ENCODE data around the gene EMC6. TPM values are rescaled to one million over a fixed set of nuclear protein-coding genes. Genes with fewer than 3 reads are reported as not detected.
A peak's percentile ranks its signal among the peaks of the same experiment; 100 is the strongest.

The EMC6 gene
- polyA plus RNA-seq, 1 of the 3 experiments (the other 2 are of a cell fraction): 56.6 TPM

DNA sequence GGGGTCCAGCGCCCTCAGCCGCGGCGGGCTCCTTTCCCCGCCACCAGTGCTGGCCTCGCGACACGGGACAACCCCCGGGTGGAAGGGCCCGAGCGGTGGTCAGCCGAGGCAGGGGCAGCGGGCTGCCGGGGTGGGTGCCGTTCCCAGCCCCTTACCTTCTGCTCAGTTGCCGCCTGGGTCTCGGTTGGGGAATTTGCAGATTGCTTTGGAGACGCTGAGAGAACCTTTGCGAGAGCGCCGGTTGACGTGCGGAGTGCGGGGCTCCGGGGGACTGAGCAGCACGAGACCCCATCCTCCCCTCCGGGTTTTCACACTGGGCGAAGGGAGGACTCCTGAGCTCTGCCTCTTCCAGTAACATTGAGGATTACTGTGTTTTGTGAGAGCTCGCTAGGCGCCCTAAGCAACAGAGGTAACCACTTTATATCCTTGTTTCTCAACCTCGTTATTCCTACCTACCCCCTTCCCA, 31.7 kb upstream of the EMC6 start:
- POLR2A ChIA-PET: interaction anchor here (1.1 to 1.3 kb wide), 3 partner anchors 9 to 30 kb away, joined by 4 to 10 read pairs (median 5); partner anchors contain the start of gene TAX1BP3
- Histone ChIP-seq H2AFZ (ENCODE audit: low read depth) (peak overlapping the region; percentile 95; the same call in 1 of the 2 replicates), H3K9ac (peak overlapping the region; percentile 94), H4K20me1 (ENCODE audit: insufficient read depth) (no peaks in the 10 kb centered on the region), H3K4me2 (peak overlapping the region; percentile 95), H3K9me2 (no peaks in the 10 kb centered on the region), H3K9me3 (no peaks in the 10 kb centered on the region), H3K27me3 (ENCODE audit: insufficient read depth) (no peaks in the 10 kb centered on the region), H3K4me1 (ENCODE audit: control insufficient read depth in 1 of 2, insufficient read depth in 2 of 2, low read depth in 1 of 2, low read length in 1 of 2) (peaks cover 0 to 4% of the 10 kb centered on the region in 2 experiments; a peak in 1 of 4 replicates), H3K79me2 (ENCODE audit: insufficient read depth) (peaks cover 37% of the 10 kb centered on the region), H3K4me3 (ENCODE audit: low read depth in 2 of 2, low read length in 1 of 2) (peak overlapping the region; percentile 83 to 94), H3K36me3 (replicated peaks in 1 of 2; ENCODE audit: control insufficient read depth in 1 of 2, insufficient read depth in 2 of 2, low read length in 1 of 2) (no peaks in the 10 kb centered on the region), H3K27ac (ENCODE audit: low read depth in 2 of 2, low read length in 1 of 2) (peak overlapping the region in 1 of 2 experiments; percentile 97; a peak in 3 of 4 replicates), H3F3A (replicated peaks; ENCODE audit: insufficient read depth) (no peaks in the 10 kb centered on the region)
- no peak for DNase-seq
- CTCF ChIA-PET: interaction anchor here (1.1 to 1.6 kb wide), 4 partner anchors 10 to 43 kb away, joined by 3 to 8 read pairs (median 4); no protein-coding TSS in a partner anchor
- WGBS (ENCODE audit: low lambda C conversion rate): 2% methylated on average over 14 of the region's 31 CpGs
- TF ChIP-seq MXI1 (IDR thresholded peaks at IDR 0.05; ENCODE audit: low read depth, low read length): 0 out of 2 replicates have a peak, but pooled peaks have one; percentile 20
- no peak for TF ChIP-seq MEF2A (IDR thresholded peaks at IDR 0.05; ENCODE audit: borderline replicate concordance, low read depth)
- no peak for TF ChIP-seq EZH2phosphoT487 (IDR thresholded peaks at IDR 0.05; ENCODE audit: borderline replicate concordance, low read depth)
- peak; percentile 2; the same call in 1 of the 2 replicates for TF ChIP-seq ELF1 (IDR thresholded peaks at IDR 0.05)

DNA sequence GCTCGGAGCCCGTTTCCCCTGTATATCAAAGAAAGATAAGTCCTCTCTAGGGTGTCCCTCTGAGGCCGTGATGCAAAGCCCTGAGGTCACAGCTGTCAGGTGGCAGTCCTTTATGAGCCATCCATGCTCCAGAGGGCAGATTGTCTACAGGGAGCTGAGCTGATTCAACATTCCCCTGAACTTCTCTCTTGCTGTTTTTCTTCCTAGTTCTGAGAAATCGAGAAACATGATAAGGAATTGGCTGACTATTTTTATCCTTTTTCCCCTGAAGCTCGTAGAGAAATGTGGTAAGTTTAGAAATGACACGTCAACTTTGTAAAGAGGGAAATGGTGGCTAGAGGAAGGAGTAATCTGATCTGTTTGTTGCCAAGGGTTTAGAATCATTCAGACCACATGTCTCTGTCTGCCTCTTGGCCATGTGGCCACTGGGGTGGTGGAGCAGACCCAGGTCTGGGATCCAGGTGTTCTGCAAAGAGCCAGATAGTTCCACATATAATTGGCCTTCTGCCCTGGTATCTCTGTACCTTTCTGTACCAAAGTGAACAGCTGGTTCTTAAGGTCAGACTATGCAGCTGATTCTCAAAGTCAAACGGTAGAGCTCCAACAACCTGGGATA, 28.5 kb upstream of the EMC6 start:
- H4K20me1 ChIP-seq (ENCODE audit: insufficient read depth): no peaks in the 10 kb centered on the region
- no peaks in the 10 kb centered on the region for H3K27me3 ChIP-seq (ENCODE audit: insufficient read depth)
- no peak overlapping the region for H3K9ac ChIP-seq
- 67% methylated on average over 7 of the region's 7 CpGs for WGBS (ENCODE audit: low lambda C conversion rate)
- ChIA-PET CTCF (interaction anchor here (1.5 kb wide), 1 partner anchor 42 kb away, joined by 3 read pairs; no protein-coding TSS in a partner anchor), POLR2A (no interaction called here)
- H3K9me2 ChIP-seq: no peaks in the 10 kb centered on the region
- H3K36me3 ChIP-seq (replicated peaks in 1 of 2; ENCODE audit: control insufficient read depth in 1 of 2, insufficient read depth in 2 of 2, low read length in 1 of 2): no peaks in the 10 kb centered on the region
- H3K4me1 ChIP-seq (ENCODE audit: control insufficient read depth in 1 of 2, insufficient read depth in 2 of 2, low read depth in 1 of 2, low read length in 1 of 2): peaks cover 0 to 4% of the 10 kb centered on the region in 2 experiments; a peak in 1 of 4 replicates
- no peak overlapping the region for H2AFZ ChIP-seq (ENCODE audit: low read depth)
- DNase-seq: no peak
- H3K27ac ChIP-seq (ENCODE audit: low read depth in 2 of 2, low read length in 1 of 2): peak overlapping the region in 1 of 2 experiments; percentile 23; a peak in 1 of 4 replicates
- H3K4me2 ChIP-seq: no peak overlapping the region
- no peak overlapping the region for H3K4me3 ChIP-seq (ENCODE audit: low read depth in 2 of 2, low read length in 1 of 2)
- H3F3A ChIP-seq (replicated peaks; ENCODE audit: insufficient read depth): no peaks in the 10 kb centered on the region
- no peaks in the 10 kb centered on the region for H3K9me3 ChIP-seq
- H3K79me2 ChIP-seq (ENCODE audit: insufficient read depth): peaks cover 9% of the 10 kb centered on the region
- TF ChIP-seq, protein P1, sequence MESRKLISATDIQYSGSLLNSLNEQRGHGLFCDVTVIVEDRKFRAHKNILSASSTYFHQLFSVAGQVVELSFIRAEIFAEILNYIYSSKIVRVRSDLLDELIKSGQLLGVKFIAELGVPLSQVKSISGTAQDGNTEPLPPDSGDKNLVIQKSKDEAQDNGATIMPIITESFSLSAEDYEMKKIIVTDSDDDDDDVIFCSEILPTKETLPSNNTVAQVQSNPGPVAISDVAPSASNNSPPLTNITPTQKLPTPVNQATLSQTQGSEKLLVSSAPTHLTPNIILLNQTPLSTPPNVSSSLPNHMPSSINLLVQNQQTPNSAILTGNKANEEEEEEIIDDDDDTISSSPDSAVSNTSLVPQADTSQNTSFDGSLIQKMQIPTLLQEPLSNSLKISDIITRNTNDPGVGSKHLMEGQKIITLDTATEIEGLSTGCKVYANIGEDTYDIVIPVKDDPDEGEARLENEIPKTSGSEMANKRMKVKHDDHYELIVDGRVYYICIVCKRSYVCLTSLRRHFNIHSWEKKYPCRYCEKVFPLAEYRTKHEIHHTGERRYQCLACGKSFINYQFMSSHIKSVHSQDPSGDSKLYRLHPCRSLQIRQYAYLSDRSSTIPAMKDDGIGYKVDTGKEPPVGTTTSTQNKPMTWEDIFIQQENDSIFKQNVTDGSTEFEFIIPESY (IDR thresholded peaks at IDR 0.05; ENCODE audit: borderline replicate concordance, low read depth): no peak
- TF ChIP-seq, protein P2, sequence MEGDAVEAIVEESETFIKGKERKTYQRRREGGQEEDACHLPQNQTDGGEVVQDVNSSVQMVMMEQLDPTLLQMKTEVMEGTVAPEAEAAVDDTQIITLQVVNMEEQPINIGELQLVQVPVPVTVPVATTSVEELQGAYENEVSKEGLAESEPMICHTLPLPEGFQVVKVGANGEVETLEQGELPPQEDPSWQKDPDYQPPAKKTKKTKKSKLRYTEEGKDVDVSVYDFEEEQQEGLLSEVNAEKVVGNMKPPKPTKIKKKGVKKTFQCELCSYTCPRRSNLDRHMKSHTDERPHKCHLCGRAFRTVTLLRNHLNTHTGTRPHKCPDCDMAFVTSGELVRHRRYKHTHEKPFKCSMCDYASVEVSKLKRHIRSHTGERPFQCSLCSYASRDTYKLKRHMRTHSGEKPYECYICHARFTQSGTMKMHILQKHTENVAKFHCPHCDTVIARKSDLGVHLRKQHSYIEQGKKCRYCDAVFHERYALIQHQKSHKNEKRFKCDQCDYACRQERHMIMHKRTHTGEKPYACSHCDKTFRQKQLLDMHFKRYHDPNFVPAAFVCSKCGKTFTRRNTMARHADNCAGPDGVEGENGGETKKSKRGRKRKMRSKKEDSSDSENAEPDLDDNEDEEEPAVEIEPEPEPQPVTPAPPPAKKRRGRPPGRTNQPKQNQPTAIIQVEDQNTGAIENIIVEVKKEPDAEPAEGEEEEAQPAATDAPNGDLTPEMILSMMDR (IDR thresholded peaks at IDR 0.05): no peak
- TF ChIP-seq, protein P3, sequence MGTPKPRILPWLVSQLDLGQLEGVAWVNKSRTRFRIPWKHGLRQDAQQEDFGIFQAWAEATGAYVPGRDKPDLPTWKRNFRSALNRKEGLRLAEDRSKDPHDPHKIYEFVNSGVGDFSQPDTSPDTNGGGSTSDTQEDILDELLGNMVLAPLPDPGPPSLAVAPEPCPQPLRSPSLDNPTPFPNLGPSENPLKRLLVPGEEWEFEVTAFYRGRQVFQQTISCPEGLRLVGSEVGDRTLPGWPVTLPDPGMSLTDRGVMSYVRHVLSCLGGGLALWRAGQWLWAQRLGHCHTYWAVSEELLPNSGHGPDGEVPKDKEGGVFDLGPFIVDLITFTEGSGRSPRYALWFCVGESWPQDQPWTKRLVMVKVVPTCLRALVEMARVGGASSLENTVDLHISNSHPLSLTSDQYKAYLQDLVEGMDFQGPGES (IDR thresholded peaks at IDR 0.05; ENCODE audit: low read depth, low read length): no peak
- peak; percentile 32; the same call in 1 of the 2 replicates for TF ChIP-seq TCF12 (IDR thresholded peaks at IDR 0.05)
- TF ChIP-seq JUND (IDR thresholded peaks at IDR 0.05): no peak
- no peak for TF ChIP-seq FOSL2 (IDR thresholded peaks at IDR 0.05; ENCODE audit: borderline replicate concordance, low read depth)
- no peak for TF ChIP-seq RXRA (IDR thresholded peaks at IDR 0.05; ENCODE audit: borderline replicate concordance, low read depth)
- TF ChIP-seq RAD21 (IDR thresholded peaks at IDR 0.05; ENCODE audit: low read length): no peak

All from SK-N-SH (cell line).